Loucy (cell line): ENCODE data around the gene RBP5.

Source experiments
- H2AFZ ChIP-seq: fragments of 200-600 bp; sonication (generic); 2 replicates; pipeline ENCODE4 v1.6.0; 2016; ENCODE audit warnings: antibody characterized with exemption, mild to moderate bottlenecking, low read length, moderate library complexity
- H3F3A ChIP-seq: fragments of 200-600 bp; 2 replicates; pipeline ENCODE4 v1.6.0; 2016; ENCODE audit warnings: antibody characterized with exemption, low read depth, mild to moderate bottlenecking
- H3K27me3 ChIP-seq: fragments of 200-600 bp; sonication (generic); 2 replicates; pipeline ENCODE4 v1.6.1; 2014; ENCODE audit warnings: low read length, mild to moderate bottlenecking; ENCODE audit not compliant: insufficient read depth, poor library complexity, severe bottlenecking
- H3K36me3 ChIP-seq: fragments of 200-600 bp; sonication (generic); 2 replicates; pipeline ENCODE4 v1.6.1; 2016; ENCODE audit warnings: low read length; ENCODE audit not compliant: insufficient read depth
- H3K4me1 ChIP-seq: fragments of 200-600 bp; sonication (generic); 2 replicates; pipeline ENCODE4 v1.5.1; 2014; ENCODE audit warnings: low read length, mild to moderate bottlenecking; ENCODE audit not compliant: insufficient read depth, poor library complexity, severe bottlenecking
- H3K4me2 ChIP-seq: fragments of 200-600 bp; sonication (generic); 2 replicates; pipeline ENCODE4 v1.6.0; 2014; ENCODE audit warnings: antibody characterized with exemption, low read length, low read depth, mild to moderate bottlenecking; ENCODE audit not compliant: poor library complexity, severe bottlenecking
- H3K4me3 ChIP-seq: fragments of 200-600 bp; sonication (generic); 2 replicates; pipeline ENCODE4 v1.5.1; 2014; ENCODE audit warnings: low read length, mild to moderate bottlenecking, mixed read lengths; ENCODE audit not compliant: poor library complexity, severe bottlenecking
- H3K79me2 ChIP-seq: fragments of 200-600 bp; sonication (generic); 2 replicates; pipeline ENCODE4 v1.6.1; 2014; ENCODE audit warnings: low read length; ENCODE audit not compliant: insufficient read depth
- H3K9ac ChIP-seq: fragments of 200-600 bp; sonication (generic); 2 replicates; pipeline ENCODE4 v1.6.0; 2014; ENCODE audit warnings: mild to moderate bottlenecking, low read depth, low read length, moderate library complexity; ENCODE audit not compliant: poor library complexity, severe bottlenecking
- H3K9me2 ChIP-seq: fragments of 200-600 bp; sonication (generic); replicated peaks from 2 replicates; pipeline ENCODE4 v1.6.1; 2016; ENCODE audit warnings: low read depth, low read length, mixed read lengths
- H3K9me3 ChIP-seq: fragments of 200-600 bp; sonication (generic); 2 replicates; pipeline ENCODE4 v1.6.1; 2014; ENCODE audit warnings: mild to moderate bottlenecking, antibody characterized with exemption, low read length, low read depth; ENCODE audit not compliant: insufficient read depth
- H4K20me1 ChIP-seq: fragments of 200-600 bp; sonication (generic); 2 replicates; pipeline ENCODE4 v1.6.0; 2014; ENCODE audit warnings: antibody characterized with exemption, low read length, mild to moderate bottlenecking; ENCODE audit not compliant: insufficient read depth, poor library complexity, severe bottlenecking
- CTCF ChIP-seq: fragments of 200-600 bp; sonication (generic); conservative IDR thresholded peaks from 2 replicates; pipeline ENCODE4 v1.5.1; 2014; ENCODE audit warnings: mild to moderate bottlenecking, antibody characterized with exemption, low read length
- EZH2phosphoT487 ChIP-seq: fragments of 200-600 bp; IDR thresholded peaks from 2 replicates; pipeline ENCODE4 v1.6.1; 2018; ENCODE audit warnings: antibody characterized with exemption, mild to moderate bottlenecking, moderate library complexity, borderline replicate concordance

The RBP5 gene

DNA sequence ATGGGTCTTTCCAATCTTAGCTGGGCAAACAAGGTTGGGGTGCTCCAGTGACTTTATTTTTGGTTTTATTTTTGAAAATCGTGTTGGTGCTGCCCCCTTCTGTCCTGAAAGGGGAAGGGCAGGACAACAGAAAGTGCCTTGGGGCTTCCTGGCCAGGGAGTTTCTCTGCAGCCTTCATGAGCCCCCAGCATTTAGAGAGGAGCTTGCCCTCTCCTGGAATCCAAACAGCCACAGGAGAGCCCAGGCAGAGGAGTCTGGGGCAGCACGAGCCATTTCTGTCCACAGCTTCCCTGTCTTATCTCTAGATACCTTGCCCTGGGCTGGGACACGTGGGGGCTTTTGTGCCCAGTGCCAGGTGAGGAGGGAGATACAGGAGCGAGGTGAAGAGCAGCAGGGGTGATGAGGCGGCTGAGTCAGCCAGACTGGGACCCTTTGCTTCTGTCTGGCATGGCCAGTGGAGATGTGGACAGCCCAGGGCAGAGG is 15.3 kb downstream of the RBP5 start:
- peak overlapping the region; percentile 19 for H3K4me3 ChIP-seq
- peaks cover 11% of the 10 kb centered on the region for H4K20me1 ChIP-seq
- TF ChIP-seq CTCF (peak; percentile 87), EZH2phosphoT487 (no peak)
- no peaks in the 10 kb centered on the region for H3K9me3 ChIP-seq
- H3K9me2 ChIP-seq, result no peaks in the 10 kb centered on the region
- no peaks in the 10 kb centered on the region for H3F3A ChIP-seq
- peaks cover 13% of the 10 kb centered on the region for H3K4me1 ChIP-seq
- H2AFZ ChIP-seq, result no peak overlapping the region
- H3K79me2 ChIP-seq, result peaks cover 19% of the 10 kb centered on the region
- no peaks in the 10 kb centered on the region for H3K27me3 ChIP-seq
- H3K9ac ChIP-seq, result no peak overlapping the region
- H3K4me2 ChIP-seq, result peak overlapping the region; percentile 55
- H3K36me3 ChIP-seq, result no peaks in the 10 kb centered on the region; the same call in 1 of the 2 replicates

- no peak for TF ChIP-seq EZH2phosphoT487
- TF ChIP-seq CTCF, result no peak
- Histone ChIP-seq H3K9me3 (no peaks in the 10 kb centered on the region), H3K4me3 (no peak overlapping the region), H2AFZ (no peak overlapping the region), H4K20me1 (peaks cover 11% of the 10 kb centered on the region), H3K79me2 (peaks cover 28% of the 10 kb centered on the region), H3K9ac (no peak overlapping the region), H3K4me1 (peaks cover 21% of the 10 kb centered on the region), H3F3A (no peaks in the 10 kb centered on the region), H3K27me3 (no peaks in the 10 kb centered on the region), H3K4me2 (no peak overlapping the region), H3K36me3 (no peaks in the 10 kb centered on the region; the same call in 1 of the 2 replicates), H3K9me2 (no peaks in the 10 kb centered on the region)
Measured at GRCh38 chr12:7112041-7112440, 16.6 kb downstream of the RBP5 start.

- Histone ChIP-seq H3K9me3 (peaks cover 6% of the 10 kb centered on the region; the same call in 1 of the 2 replicates), H3K4me2 (peak overlapping the region; percentile 82), H3K9me2 (no peaks in the 10 kb centered on the region), H2AFZ (no peak overlapping the region), H3K4me3 (no peak overlapping the region), H4K20me1 (peaks cover 11% of the 10 kb centered on the region), H3K36me3 (no peaks in the 10 kb centered on the region; the same call in 1 of the 2 replicates), H3K4me1 (peaks cover 21% of the 10 kb centered on the region), H3K27me3 (no peaks in the 10 kb centered on the region), H3K9ac (peak overlapping the region; percentile 29), H3F3A (peaks cover 4% of the 10 kb centered on the region; the same call in 1 of the 2 replicates), H3K79me2 (peaks cover 29% of the 10 kb centered on the region)
- TF ChIP-seq EZH2phosphoT487 (no peak), CTCF (no peak)
Measured at GRCh38 chr12:7110661-7111060, 18.0 kb downstream of the RBP5 start.
